ENCODE data around the gene MNT. TPM values are rescaled to one million over a fixed set of nuclear protein-coding genes. Genes with fewer than 3 reads are reported as not detected.
A peak's percentile ranks its signal among the peaks of the same experiment; 100 is the strongest.

MNT gene
- polyA plus RNA-seq, 1 donor (not counting 4 experiments of a cell fraction or from before 2014, with no cell fraction given) = 2.0 TPM

DNA sequence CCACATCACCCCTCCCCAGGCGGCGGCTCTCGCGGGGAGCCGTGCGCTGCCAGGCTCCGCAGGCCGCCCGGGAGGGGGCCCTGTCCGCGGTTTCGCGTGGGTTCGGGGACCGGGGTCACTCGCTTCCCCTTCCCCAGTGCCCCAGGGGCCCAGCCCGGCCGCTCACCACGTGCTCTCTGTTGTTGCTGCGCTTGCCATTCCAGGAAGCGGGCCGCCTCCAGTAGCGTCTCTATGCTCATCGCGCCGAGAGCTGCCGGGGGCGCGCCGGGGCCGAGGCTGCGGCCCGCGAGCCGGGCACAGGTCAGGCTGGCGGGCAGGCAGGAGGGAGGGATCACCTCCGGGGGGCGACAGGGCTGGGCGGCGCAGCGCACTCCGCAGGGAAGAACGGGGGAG is 390 bp downstream of the MNT start:
- no peak for DNase-seq (ENCODE audit: low read depth, low spot score)
- TF ChIP-seq EZH2 (IDR thresholded peaks at IDR 0.05; ENCODE audit: low read length) = no peak
- TF ChIP-seq, protein P1, sequence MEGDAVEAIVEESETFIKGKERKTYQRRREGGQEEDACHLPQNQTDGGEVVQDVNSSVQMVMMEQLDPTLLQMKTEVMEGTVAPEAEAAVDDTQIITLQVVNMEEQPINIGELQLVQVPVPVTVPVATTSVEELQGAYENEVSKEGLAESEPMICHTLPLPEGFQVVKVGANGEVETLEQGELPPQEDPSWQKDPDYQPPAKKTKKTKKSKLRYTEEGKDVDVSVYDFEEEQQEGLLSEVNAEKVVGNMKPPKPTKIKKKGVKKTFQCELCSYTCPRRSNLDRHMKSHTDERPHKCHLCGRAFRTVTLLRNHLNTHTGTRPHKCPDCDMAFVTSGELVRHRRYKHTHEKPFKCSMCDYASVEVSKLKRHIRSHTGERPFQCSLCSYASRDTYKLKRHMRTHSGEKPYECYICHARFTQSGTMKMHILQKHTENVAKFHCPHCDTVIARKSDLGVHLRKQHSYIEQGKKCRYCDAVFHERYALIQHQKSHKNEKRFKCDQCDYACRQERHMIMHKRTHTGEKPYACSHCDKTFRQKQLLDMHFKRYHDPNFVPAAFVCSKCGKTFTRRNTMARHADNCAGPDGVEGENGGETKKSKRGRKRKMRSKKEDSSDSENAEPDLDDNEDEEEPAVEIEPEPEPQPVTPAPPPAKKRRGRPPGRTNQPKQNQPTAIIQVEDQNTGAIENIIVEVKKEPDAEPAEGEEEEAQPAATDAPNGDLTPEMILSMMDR (optimal IDR thresholded peaks at IDR 0.05 in 1 of 3, IDR thresholded peaks at IDR 0.05 in 1 of 3, conservative IDR thresholded peaks at IDR 0.05 in 1 of 3; ENCODE audit: extremely low read depth in 1 of 3, insufficient read depth in 2 of 3, low read length in 3 of 3) = peak in 1 of 3 experiments; percentile 1
- peak overlapping the region; percentile 99 for H3K9ac ChIP-seq (ENCODE audit: control insufficient read depth, extremely low read depth, insufficient read depth, low read length)
- H3K36me3 ChIP-seq (ENCODE audit: control insufficient read depth in 2 of 2, extremely low read depth in 1 of 2, insufficient read depth in 2 of 2, low read length in 2 of 2) = no peaks in the 10 kb centered on the region
- peak overlapping the region; percentile 93 for H3K27ac ChIP-seq (ENCODE audit: control insufficient read depth, insufficient read depth, low read length)
- no peak for FAIRE-seq
- peaks cover 54% of the 10 kb centered on the region for H3K4me1 ChIP-seq (ENCODE audit: control insufficient read depth, extremely low read depth, insufficient read depth, low read length)
- no peaks in the 10 kb centered on the region for H4K20me1 ChIP-seq (ENCODE audit: control insufficient read depth, extremely low read depth, insufficient read depth, low read length)
- H3K9me1 ChIP-seq (ENCODE audit: control insufficient read depth, extremely low read depth, insufficient read depth, low read length) = no peaks in the 10 kb centered on the region
- no peaks in the 10 kb centered on the region for H3K27me3 ChIP-seq (ENCODE audit: control insufficient read depth, extremely low read depth, insufficient read depth, low read length)
- peak overlapping the region; percentile 88 to 97 (median 92) for H3K4me3 ChIP-seq (ENCODE audit: control insufficient read depth in 2 of 3, extremely low read depth in 1 of 3, insufficient read depth in 2 of 3, low read depth in 1 of 3, low read length in 3 of 3)
- dilution Hi-C loops (cut with MboI; ENCODE audit: extremely low pct_ligation_motif_present, low sequenced_read_pairs) = no loop called here
- no peak overlapping the region for H2AFZ ChIP-seq (ENCODE audit: control insufficient read depth, low read length)
- H3K9me3 ChIP-seq (ENCODE audit: control insufficient read depth, low read depth, low read length) = no peaks in the 10 kb centered on the region
- H3K79me2 ChIP-seq (ENCODE audit: control insufficient read depth, insufficient read depth, low read length) = peaks cover 25% of the 10 kb centered on the region
- peak overlapping the region; percentile 79 for H3K4me2 ChIP-seq (ENCODE audit: control insufficient read depth, extremely low read depth, insufficient read depth, low read depth, low read length)

- H3K9ac ChIP-seq (ENCODE audit: control insufficient read depth, extremely low read depth, insufficient read depth, low read length) = peak overlapping the region; percentile 99
- no peaks in the 10 kb centered on the region for H4K20me1 ChIP-seq (ENCODE audit: control insufficient read depth, extremely low read depth, insufficient read depth, low read length)
- FAIRE-seq (peak; percentile 69), DNase-seq (ENCODE audit: low read depth, low spot score) (no peak)
- peaks cover 30% of the 10 kb centered on the region for H3K79me2 ChIP-seq (ENCODE audit: control insufficient read depth, insufficient read depth, low read length)
- no peaks in the 10 kb centered on the region for H3K9me3 ChIP-seq (ENCODE audit: control insufficient read depth, low read depth, low read length)
- H2AFZ ChIP-seq (ENCODE audit: control insufficient read depth, low read length) = no peak overlapping the region
- H3K9me1 ChIP-seq (ENCODE audit: control insufficient read depth, extremely low read depth, insufficient read depth, low read length) = no peaks in the 10 kb centered on the region
- H3K36me3 ChIP-seq (ENCODE audit: control insufficient read depth in 2 of 2, extremely low read depth in 1 of 2, insufficient read depth in 2 of 2, low read length in 2 of 2) = no peaks in the 10 kb centered on the region
- peak overlapping the region; percentile 88 to 97 (median 92) for H3K4me3 ChIP-seq (ENCODE audit: control insufficient read depth in 2 of 3, extremely low read depth in 1 of 3, insufficient read depth in 2 of 3, low read depth in 1 of 3, low read length in 3 of 3)
- no peak for TF ChIP-seq EZH2 (IDR thresholded peaks at IDR 0.05; ENCODE audit: low read length)
- TF ChIP-seq, protein P1 (optimal IDR thresholded peaks at IDR 0.05 in 1 of 3, IDR thresholded peaks at IDR 0.05 in 1 of 3, conservative IDR thresholded peaks at IDR 0.05 in 1 of 3; ENCODE audit: extremely low read depth in 1 of 3, insufficient read depth in 2 of 3, low read length in 3 of 3) = peak in 1 of 3 experiments; percentile 20
- peaks cover 47% of the 10 kb centered on the region for H3K4me1 ChIP-seq (ENCODE audit: control insufficient read depth, extremely low read depth, insufficient read depth, low read length)
- H3K4me2 ChIP-seq (ENCODE audit: control insufficient read depth, extremely low read depth, insufficient read depth, low read depth, low read length) = peak overlapping the region; percentile 91
- dilution Hi-C loops (cut with MboI; ENCODE audit: extremely low pct_ligation_motif_present, low sequenced_read_pairs) = no loop called here
- H3K27ac ChIP-seq (ENCODE audit: control insufficient read depth, insufficient read depth, low read length) = peak overlapping the region; percentile 93
- H3K27me3 ChIP-seq (ENCODE audit: control insufficient read depth, extremely low read depth, insufficient read depth, low read length) = no peaks in the 10 kb centered on the region
Measured at GRCh38 chr17:2399572-2400473, 1.0 kb downstream of the MNT start.

Data from keratinocyte (primary cell).